OCI-LY1 (cell line): ENCODE measurements around the gene FADS6.

Source experiments
- H2AFZ ChIP-seq: fragments of 200-600 bp; sonication (generic), shearing (Covaris generic); 2 replicates; pipeline ENCODE4 v1.6.0; 2014; ENCODE audit warnings: antibody characterized with exemption, mild to moderate bottlenecking, low read length
- H3F3A ChIP-seq: fragments of 200-600 bp; sonication (generic), shearing (Covaris generic); 2 replicates; pipeline ENCODE4 v1.6.0; 2014; ENCODE audit warnings: mild to moderate bottlenecking, antibody characterized with exemption, low read length, moderate library complexity; ENCODE audit not compliant: insufficient read depth
- H3K27ac ChIP-seq: fragments of 200-600 bp; sonication (generic); 2 replicates; pipeline ENCODE4 v1.5.1; 2014; ENCODE audit warnings: low read length, mixed run types, mild to moderate bottlenecking, low read depth; ENCODE audit not compliant: poor library complexity, severe bottlenecking
- H3K27me3 ChIP-seq: fragments of 200-600 bp; sonication (generic); 2 replicates; pipeline ENCODE4 v1.6.0; 2014; ENCODE audit warnings: antibody characterized with exemption, mild to moderate bottlenecking, low read length, moderate library complexity; ENCODE audit not compliant: insufficient read depth
- H3K36me3 ChIP-seq: fragments of 200-600 bp; sonication (generic); 2 replicates; pipeline ENCODE4 v1.6.1; 2014; ENCODE audit warnings: mild to moderate bottlenecking, antibody characterized with exemption, low read length, moderate library complexity, mixed read lengths; ENCODE audit not compliant: insufficient read depth
- H3K4me1 ChIP-seq: fragments of 200-600 bp; sonication (generic); 2 replicates; pipeline ENCODE4 v1.5.1; 2014; ENCODE audit warnings: mild to moderate bottlenecking, low read length, moderate library complexity; ENCODE audit not compliant: insufficient read depth, severe bottlenecking
- H3K4me2 ChIP-seq: fragments of 200-600 bp; sonication (generic), shearing (Covaris generic); 2 replicates; pipeline ENCODE4 v1.6.1; 2014; ENCODE audit warnings: low read length
- H3K4me3 ChIP-seq: fragments of 200-600 bp; sonication (generic); 2 replicates; pipeline ENCODE4 v1.5.1; 2014; ENCODE audit warnings: low read length, low read depth, mild to moderate bottlenecking, mixed read lengths; ENCODE audit not compliant: poor library complexity, severe bottlenecking
- H3K79me2 ChIP-seq: fragments of 200-600 bp; shearing (Covaris generic); 2 replicates; pipeline ENCODE4 v1.6.1; 2016; ENCODE audit warnings: mixed run types, low read length, mixed read lengths; ENCODE audit not compliant: insufficient read depth
- H3K9ac ChIP-seq: fragments of 200-600 bp; sonication (generic), shearing (Covaris generic); 2 replicates; pipeline ENCODE4 v1.6.1; 2014; ENCODE audit warnings: mild to moderate bottlenecking, low read length, mixed read lengths
- H3K9me2 ChIP-seq: fragments of 200-600 bp; sonication (generic), shearing (Covaris generic); 2 replicates; pipeline ENCODE4 v1.6.1; 2014; ENCODE audit warnings: low read depth, mild to moderate bottlenecking, low read length, mixed read lengths
- H3K9me3 ChIP-seq: fragments of 200-600 bp; shearing (Covaris generic); 2 replicates; pipeline ENCODE4 v1.6.1; 2014; ENCODE audit warnings: low read length, mixed read lengths
- H4K20me1 ChIP-seq: fragments of 200-600 bp; sonication (generic), shearing (Covaris generic); 2 replicates; pipeline ENCODE4 v1.6.0; 2016; ENCODE audit warnings: mild to moderate bottlenecking, low read length; ENCODE audit not compliant: insufficient read depth
- CTCF ChIP-seq: fragments of 200-600 bp; sonication (generic), shearing (Covaris generic); IDR thresholded peaks from 2 replicates; pipeline ENCODE4 v1.5.1; 2017; ENCODE audit warnings: mild to moderate bottlenecking, antibody characterized with exemption, low read length, moderate library complexity, mixed read lengths
- EZH2 ChIP-seq: fragments of 200-600 bp; sonication (generic), shearing (Covaris generic); IDR thresholded peaks from 2 replicates; pipeline ENCODE4 v1.8.0; 2017; ENCODE audit warnings: borderline replicate concordance, mixed run types, mild to moderate bottlenecking, antibody characterized with exemption, low read length, moderate library complexity, mixed read lengths

Gene FADS6

GRCh38 chr17:74898376-74898946 is 5.0 kb upstream of the FADS6 start:
- no peak overlapping the region for H2AFZ ChIP-seq
- H3K9ac ChIP-seq: no peak overlapping the region
- no peaks in the 10 kb centered on the region for H3K36me3 ChIP-seq
- H3K9me3 ChIP-seq: no peaks in the 10 kb centered on the region
- H3F3A ChIP-seq: no peaks in the 10 kb centered on the region
- no peak overlapping the region for H3K27ac ChIP-seq
- no peaks in the 10 kb centered on the region for H3K9me2 ChIP-seq
- H3K27me3 ChIP-seq: no peaks in the 10 kb centered on the region; the same call in 1 of the 2 replicates
- no peak overlapping the region for H3K4me3 ChIP-seq
- TF ChIP-seq CTCF (no peak), EZH2 (no peak)
- no peak overlapping the region for H3K4me2 ChIP-seq
- no peaks in the 10 kb centered on the region for H4K20me1 ChIP-seq
- H3K79me2 ChIP-seq: no peaks in the 10 kb centered on the region
- no peaks in the 10 kb centered on the region for H3K4me1 ChIP-seq

GRCh38 chr17:74893936-74894671 is 671 bp upstream of the FADS6 start:
- H3K79me2 ChIP-seq: no peaks in the 10 kb centered on the region
- H3F3A ChIP-seq: no peaks in the 10 kb centered on the region
- TF ChIP-seq CTCF: no peak
- no peak for TF ChIP-seq EZH2
- H2AFZ ChIP-seq: no peak overlapping the region
- H3K9me2 ChIP-seq: no peaks in the 10 kb centered on the region
- H3K4me3 ChIP-seq: no peak overlapping the region
- no peak overlapping the region for H3K4me2 ChIP-seq
- H4K20me1 ChIP-seq: no peaks in the 10 kb centered on the region
- no peaks in the 10 kb centered on the region for H3K4me1 ChIP-seq
- no peaks in the 10 kb centered on the region for H3K9me3 ChIP-seq
- no peak overlapping the region for H3K9ac ChIP-seq
- H3K36me3 ChIP-seq: no peaks in the 10 kb centered on the region
- H3K27ac ChIP-seq: no peak overlapping the region
- H3K27me3 ChIP-seq: no peaks in the 10 kb centered on the region; the same call in 1 of the 2 replicates

- no peaks in the 10 kb centered on the region for H3F3A ChIP-seq
- H3K27ac ChIP-seq: no peak overlapping the region
- H3K4me1 ChIP-seq: no peaks in the 10 kb centered on the region
- TF ChIP-seq EZH2 (no peak), CTCF (no peak)
- no peak overlapping the region for H2AFZ ChIP-seq
- no peaks in the 10 kb centered on the region for H3K79me2 ChIP-seq
- H3K9me3 ChIP-seq: no peaks in the 10 kb centered on the region
- H3K27me3 ChIP-seq: peaks cover 2% of the 10 kb centered on the region; the same call in 1 of the 2 replicates
- no peaks in the 10 kb centered on the region for H4K20me1 ChIP-seq
- no peak overlapping the region for H3K9ac ChIP-seq
- H3K4me3 ChIP-seq: no peak overlapping the region
- no peak overlapping the region for H3K4me2 ChIP-seq
- no peaks in the 10 kb centered on the region for H3K9me2 ChIP-seq
- no peaks in the 10 kb centered on the region for H3K36me3 ChIP-seq
Observed at GRCh38 chr17:74892013-74892841, 1.2 kb downstream of the FADS6 start.
